ENCODE measurements around the gene KCNIP4.

KCNIP4 gene

DNA sequence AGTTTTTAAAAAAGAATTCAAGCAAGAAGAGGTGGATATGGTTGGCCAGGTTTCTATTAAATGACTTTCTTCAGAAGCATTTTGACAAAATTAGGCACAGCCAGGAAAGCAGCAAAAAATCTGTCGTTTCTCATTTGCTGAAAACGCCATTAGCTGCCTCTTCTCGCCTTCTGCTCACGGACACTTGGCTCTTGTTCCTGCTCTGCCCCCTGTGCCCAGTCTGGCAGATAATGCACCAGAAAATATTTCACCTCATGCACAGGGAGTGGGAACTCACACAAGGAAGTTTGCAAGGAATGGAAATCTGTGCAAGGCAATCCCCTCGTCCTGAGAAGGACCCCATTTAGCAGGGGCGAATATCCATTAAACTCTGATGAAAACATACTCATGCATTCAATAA lies 988.3 kb downstream of the KCNIP4 start:
- H3K9me3 ChIP-seq = no peaks in the 10 kb centered on the region
- in situ Hi-C loops (cut with MboI; ENCODE audit: low sequenced_read_pairs) = no loop called here
- DNase-seq (ENCODE audit: low spot score in 2 of 2) = no peak
- no peaks in the 10 kb centered on the region for H3K36me3 ChIP-seq (replicated peaks)
- no peak overlapping the region for H3K4me3 ChIP-seq
- peaks cover 4% of the 10 kb centered on the region; the same call in 1 of the 2 replicates for H3K27me3 ChIP-seq (ENCODE audit: low read depth)
- H3K4me1 ChIP-seq = no peaks in the 10 kb centered on the region

DNA sequence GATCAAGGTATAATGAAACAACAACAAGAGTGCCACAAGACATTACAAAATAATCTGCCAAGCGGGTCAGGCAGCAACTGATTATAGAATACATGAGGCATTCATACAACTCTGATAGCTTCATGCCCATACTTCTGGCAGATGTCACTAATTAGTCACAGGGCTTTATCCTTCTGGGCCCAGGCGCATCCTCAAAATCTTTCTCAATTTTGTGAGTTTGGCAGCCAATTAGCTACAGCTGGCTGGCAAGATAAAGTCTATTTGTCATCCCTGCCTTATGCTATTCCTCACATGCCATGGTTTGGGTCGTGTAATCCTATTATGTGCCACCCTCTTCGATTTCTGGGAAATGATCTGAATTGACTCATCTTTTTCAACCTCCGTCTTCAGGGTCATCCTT lies 994.0 kb downstream of the KCNIP4 start:
- in situ Hi-C loops (cut with MboI; ENCODE audit: low sequenced_read_pairs) = no loop called here
- Histone ChIP-seq H3K36me3 (replicated peaks) (no peaks in the 10 kb centered on the region), H3K9me3 (no peaks in the 10 kb centered on the region), H3K4me1 (no peaks in the 10 kb centered on the region), H3K27me3 (ENCODE audit: low read depth) (no peaks in the 10 kb centered on the region; the same call in 1 of the 2 replicates), H3K4me3 (no peak overlapping the region)
- DNase-seq (ENCODE audit: low spot score in 2 of 2) = no peak

DNA sequence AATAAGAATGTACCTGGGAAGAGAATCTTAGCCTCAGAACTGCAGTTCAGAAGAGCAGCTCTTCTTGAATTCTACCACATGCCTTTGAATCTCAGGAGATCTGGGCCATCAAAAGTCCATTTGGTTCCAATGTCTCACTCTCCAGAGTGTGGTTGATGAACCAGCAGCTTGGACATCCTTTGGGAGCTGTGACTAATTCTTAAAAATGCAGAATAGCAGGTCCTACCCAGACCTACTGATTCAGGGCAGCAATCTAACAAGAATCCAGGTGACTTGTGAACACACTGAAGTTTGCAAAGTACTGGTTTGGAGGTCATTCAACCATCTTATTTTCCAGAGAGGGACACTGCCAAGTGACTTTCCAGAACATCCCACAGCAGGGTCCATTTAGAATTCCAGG lies 1003.6 kb downstream of the KCNIP4 start:
- Histone ChIP-seq H3K4me1 (no peaks in the 10 kb centered on the region), H3K4me3 (no peak overlapping the region), H3K36me3 (replicated peaks) (no peaks in the 10 kb centered on the region), H3K27me3 (ENCODE audit: low read depth) (no peaks in the 10 kb centered on the region), H3K9me3 (no peaks in the 10 kb centered on the region)
- in situ Hi-C loops (cut with MboI; ENCODE audit: low sequenced_read_pairs) = no loop called here
- no peak for DNase-seq (ENCODE audit: low spot score in 2 of 2)

DNA sequence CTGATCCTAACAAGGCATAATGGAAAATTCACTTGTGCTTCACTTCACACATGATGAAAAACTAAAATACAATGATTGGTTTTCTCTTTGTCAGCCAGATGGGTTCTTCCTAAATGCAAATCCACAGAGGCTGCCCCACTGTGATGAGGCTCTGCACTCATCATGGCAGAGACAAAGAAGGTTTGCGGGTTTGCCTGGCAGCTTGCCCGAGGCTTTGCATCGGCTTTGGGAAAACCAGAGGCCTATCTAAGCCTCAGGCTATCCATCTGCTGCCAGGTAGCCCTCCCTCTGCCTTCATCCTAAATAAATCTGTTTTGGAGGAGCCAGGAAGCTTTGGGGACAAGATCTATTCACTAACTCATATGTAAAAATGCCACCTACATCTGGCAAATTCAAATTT lies 1004.1 kb downstream of the KCNIP4 start:
- no peaks in the 10 kb centered on the region for H3K27me3 ChIP-seq (ENCODE audit: low read depth)
- in situ Hi-C loops (cut with MboI; ENCODE audit: low sequenced_read_pairs) = no loop called here
- H3K4me3 ChIP-seq = no peak overlapping the region
- H3K36me3 ChIP-seq (replicated peaks) = no peaks in the 10 kb centered on the region
- no peaks in the 10 kb centered on the region for H3K9me3 ChIP-seq
- H3K4me1 ChIP-seq = no peaks in the 10 kb centered on the region
- DNase-seq (ENCODE audit: low spot score in 2 of 2) = no peak

DNA sequence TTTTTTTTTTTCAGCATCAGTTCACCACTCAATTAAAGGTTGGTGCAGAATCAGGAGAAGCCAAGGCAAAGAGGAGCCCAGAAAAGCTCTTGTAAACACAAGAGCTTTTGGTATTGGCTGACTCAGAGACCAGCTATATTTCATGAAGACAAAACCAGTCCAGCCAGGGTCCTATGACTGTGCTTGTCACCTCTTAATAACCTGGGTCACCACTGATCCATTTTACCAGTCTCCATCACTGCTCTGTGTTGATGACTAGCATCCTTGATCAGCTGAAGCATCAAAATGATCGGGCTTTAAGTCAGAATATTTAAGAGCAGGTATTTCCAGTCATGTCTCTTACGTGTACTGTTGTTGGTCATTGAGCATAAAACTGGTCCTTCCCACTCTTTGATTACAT lies 1010.4 kb downstream of the KCNIP4 start:
- Histone ChIP-seq H3K9me3 (no peaks in the 10 kb centered on the region), H3K4me1 (no peaks in the 10 kb centered on the region), H3K27me3 (ENCODE audit: low read depth) (no peaks in the 10 kb centered on the region), H3K4me3 (no peak overlapping the region), H3K36me3 (replicated peaks) (no peaks in the 10 kb centered on the region)
- no peak for DNase-seq (ENCODE audit: low spot score in 2 of 2)
- in situ Hi-C loops (cut with MboI; ENCODE audit: low sequenced_read_pairs) = no loop called here

DNA sequence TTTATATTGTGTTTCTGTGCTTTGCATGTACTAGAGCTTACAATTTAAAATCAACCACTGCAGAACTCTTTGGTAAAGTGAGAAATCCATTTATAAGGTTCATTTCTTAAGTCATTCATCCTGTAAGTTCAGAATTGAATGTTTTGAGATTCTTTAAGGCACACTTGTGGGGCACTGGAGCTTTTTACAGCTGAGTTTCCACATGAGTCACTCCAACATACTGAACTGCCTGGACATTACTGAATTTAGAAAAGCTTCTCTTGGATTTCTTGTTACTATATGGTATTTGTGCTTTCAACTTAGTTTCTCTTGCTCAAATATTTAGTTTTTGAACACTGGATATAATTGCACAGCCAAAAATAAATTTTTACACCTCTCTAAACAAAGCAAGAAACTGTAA lies 1022.0 kb downstream of the KCNIP4 start:
- Histone ChIP-seq H3K4me3 (no peak overlapping the region), H3K9me3 (no peaks in the 10 kb centered on the region), H3K36me3 (replicated peaks) (no peaks in the 10 kb centered on the region), H3K27me3 (ENCODE audit: low read depth) (no peaks in the 10 kb centered on the region), H3K4me1 (no peaks in the 10 kb centered on the region)
- DNase-seq (ENCODE audit: low spot score in 2 of 2) = no peak
- in situ Hi-C loops (cut with MboI; ENCODE audit: low sequenced_read_pairs) = no loop called here

DNA sequence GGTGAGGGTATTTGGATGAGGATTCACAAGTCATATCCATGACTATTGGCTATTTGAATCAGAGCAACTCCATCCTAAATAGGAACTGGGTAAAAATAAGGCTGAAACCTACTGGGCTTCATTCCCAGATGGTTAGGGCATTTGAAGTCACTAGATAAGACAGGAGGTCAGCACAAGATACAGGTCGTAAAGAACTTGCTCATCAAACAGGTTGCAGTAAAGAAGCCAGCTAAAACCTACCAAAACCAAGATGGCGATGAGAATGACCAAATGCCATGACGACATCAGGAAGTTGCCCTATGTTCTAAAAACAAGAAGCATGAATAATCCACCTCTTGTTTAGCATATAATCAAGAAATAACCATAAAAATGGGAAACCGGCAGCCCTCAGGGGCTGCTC lies 1023.4 kb downstream of the KCNIP4 start:
- H3K4me3 ChIP-seq = no peak overlapping the region
- H3K4me1 ChIP-seq = no peaks in the 10 kb centered on the region
- H3K36me3 ChIP-seq (replicated peaks) = no peaks in the 10 kb centered on the region
- no peaks in the 10 kb centered on the region for H3K27me3 ChIP-seq (ENCODE audit: low read depth)
- no peak for DNase-seq (ENCODE audit: low spot score in 2 of 2)
- in situ Hi-C loops (cut with MboI; ENCODE audit: low sequenced_read_pairs) = no loop called here
- H3K9me3 ChIP-seq = no peaks in the 10 kb centered on the region

DNA sequence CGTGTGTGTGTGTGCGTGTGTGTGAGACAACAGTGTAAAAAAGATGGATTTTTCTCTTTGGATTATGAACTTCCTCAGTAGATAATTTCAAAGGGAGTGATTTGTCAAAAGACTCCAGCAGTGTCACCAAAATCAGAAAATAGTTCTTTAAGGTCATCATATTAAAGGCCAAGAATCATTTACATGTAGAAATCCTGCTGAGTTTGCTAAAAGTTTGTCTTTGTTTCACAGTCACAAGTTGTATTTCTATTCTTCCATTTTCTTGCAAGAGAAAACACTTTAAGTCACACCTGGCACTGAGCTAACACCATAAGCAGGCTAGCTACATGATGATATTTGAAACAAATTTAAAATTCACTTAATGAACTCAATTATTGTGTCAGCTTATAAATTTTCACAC lies 1025.6 kb downstream of the KCNIP4 start:
- in situ Hi-C loops (cut with MboI; ENCODE audit: low sequenced_read_pairs) = no loop called here
- Histone ChIP-seq H3K9me3 (no peaks in the 10 kb centered on the region), H3K4me3 (no peak overlapping the region), H3K36me3 (replicated peaks) (no peaks in the 10 kb centered on the region), H3K4me1 (no peaks in the 10 kb centered on the region), H3K27me3 (ENCODE audit: low read depth) (no peaks in the 10 kb centered on the region)
- no peak for DNase-seq (ENCODE audit: low spot score in 2 of 2)

DNA sequence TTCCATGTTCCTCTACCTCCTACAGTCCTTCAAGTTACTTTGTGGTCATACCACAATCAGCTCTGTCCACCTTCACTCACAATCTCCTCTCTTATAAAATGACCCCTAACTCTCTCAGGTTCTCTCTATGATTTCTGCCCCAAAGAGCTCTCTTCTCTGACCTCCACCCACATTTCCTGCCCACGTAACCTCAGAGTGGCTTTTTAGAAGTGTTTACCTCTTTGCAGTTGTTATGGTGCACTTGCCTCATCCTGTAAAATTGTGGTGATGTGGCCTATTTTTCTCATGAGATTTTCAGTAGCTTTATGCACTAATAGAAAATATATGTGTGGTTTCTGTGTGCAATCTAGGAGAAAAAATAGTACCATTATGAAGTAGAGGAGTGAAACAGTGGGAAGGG lies 1032.5 kb downstream of the KCNIP4 start:
- no peaks in the 10 kb centered on the region for H3K4me1 ChIP-seq
- no peaks in the 10 kb centered on the region; the same call in 1 of the 2 replicates for H3K27me3 ChIP-seq (ENCODE audit: low read depth)
- H3K9me3 ChIP-seq = no peaks in the 10 kb centered on the region; the same call in 1 of the 2 replicates
- H3K36me3 ChIP-seq (replicated peaks) = no peaks in the 10 kb centered on the region
- no peak for DNase-seq (ENCODE audit: low spot score in 2 of 2)
- in situ Hi-C loops (cut with MboI; ENCODE audit: low sequenced_read_pairs) = no loop called here
- H3K4me3 ChIP-seq = no peak overlapping the region

DNA sequence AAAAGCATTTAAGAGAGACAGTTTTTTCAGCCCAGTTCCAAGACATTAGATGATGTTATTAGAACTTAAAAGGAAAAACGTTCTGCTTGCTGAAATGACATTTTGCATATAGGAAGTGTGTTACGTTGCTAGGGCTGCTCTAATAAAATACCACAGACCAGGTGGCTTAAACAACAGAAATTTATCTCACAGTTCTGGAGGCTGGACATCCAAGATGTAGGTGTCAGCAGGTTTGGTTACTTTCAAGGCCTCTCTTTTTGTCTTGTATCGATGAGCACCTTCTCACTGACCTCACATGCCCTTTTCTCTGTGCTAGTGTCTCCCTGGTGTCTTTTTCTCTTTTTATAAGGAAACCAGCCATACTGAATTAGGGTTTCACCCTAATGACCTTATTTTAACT lies 1043.6 kb downstream of the KCNIP4 start:
- no peaks in the 10 kb centered on the region for H3K4me1 ChIP-seq
- in situ Hi-C loops (cut with MboI; ENCODE audit: low sequenced_read_pairs) = no loop called here
- H3K4me3 ChIP-seq = no peak overlapping the region
- no peak for DNase-seq (ENCODE audit: low spot score in 2 of 2)
- H3K36me3 ChIP-seq (replicated peaks) = no peaks in the 10 kb centered on the region
- H3K9me3 ChIP-seq = no peaks in the 10 kb centered on the region
- peaks cover 2% of the 10 kb centered on the region; the same call in 1 of the 2 replicates for H3K27me3 ChIP-seq (ENCODE audit: low read depth)

DNA sequence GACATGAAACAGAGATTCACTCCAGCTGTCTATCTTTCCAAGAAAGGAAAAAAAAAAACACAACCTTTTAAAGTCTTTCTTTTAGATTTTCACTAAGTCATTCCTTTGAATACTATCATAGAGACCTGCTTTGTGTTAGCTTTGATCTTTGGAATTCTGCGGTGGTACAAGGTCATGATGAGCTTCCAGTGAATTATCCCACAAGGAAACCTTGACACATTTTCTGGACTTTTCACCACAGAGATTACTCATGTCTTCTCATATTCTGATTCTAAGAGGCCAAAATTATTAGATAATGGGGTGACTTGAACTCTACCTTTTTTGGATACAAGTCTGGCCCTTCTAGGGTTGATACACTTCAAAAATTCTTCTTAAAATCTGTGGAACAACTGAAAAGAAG lies 1046.7 kb downstream of the KCNIP4 start:
- H3K36me3 ChIP-seq (replicated peaks) = no peaks in the 10 kb centered on the region
- H3K4me1 ChIP-seq = no peaks in the 10 kb centered on the region
- peaks cover 2% of the 10 kb centered on the region; the same call in 1 of the 2 replicates for H3K27me3 ChIP-seq (ENCODE audit: low read depth)
- no peaks in the 10 kb centered on the region for H3K9me3 ChIP-seq
- H3K4me3 ChIP-seq = no peak overlapping the region
- in situ Hi-C loops (cut with MboI; ENCODE audit: low sequenced_read_pairs) = no loop called here
- DNase-seq (ENCODE audit: low spot score in 2 of 2) = no peak

DNA sequence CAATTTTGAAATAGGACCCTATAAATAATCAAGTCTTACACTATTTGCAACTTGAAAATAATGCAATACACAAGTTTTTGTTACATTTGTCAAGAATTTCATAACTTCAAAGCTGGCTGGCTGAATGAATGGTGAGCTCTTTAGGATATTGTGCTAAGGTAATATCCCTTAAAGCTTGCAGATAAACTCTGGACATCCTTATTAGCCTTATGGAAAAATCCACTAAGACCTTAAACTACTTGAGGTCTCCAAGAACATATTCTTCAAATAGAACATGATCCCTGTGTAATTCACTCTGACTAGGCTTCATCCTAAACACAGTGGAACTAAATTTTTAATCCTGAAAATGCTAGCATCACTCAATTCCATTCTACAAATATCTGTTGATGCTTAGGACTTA lies 1049.0 kb downstream of the KCNIP4 start:
- H3K9me3 ChIP-seq = no peaks in the 10 kb centered on the region
- peaks cover 2% of the 10 kb centered on the region; the same call in 1 of the 2 replicates for H3K27me3 ChIP-seq (ENCODE audit: low read depth)
- H3K36me3 ChIP-seq (replicated peaks) = no peaks in the 10 kb centered on the region
- no peaks in the 10 kb centered on the region for H3K4me1 ChIP-seq
- in situ Hi-C loops (cut with MboI; ENCODE audit: low sequenced_read_pairs) = no loop called here
- H3K4me3 ChIP-seq = no peak overlapping the region
- no peak for DNase-seq (ENCODE audit: low spot score in 2 of 2)

DNA sequence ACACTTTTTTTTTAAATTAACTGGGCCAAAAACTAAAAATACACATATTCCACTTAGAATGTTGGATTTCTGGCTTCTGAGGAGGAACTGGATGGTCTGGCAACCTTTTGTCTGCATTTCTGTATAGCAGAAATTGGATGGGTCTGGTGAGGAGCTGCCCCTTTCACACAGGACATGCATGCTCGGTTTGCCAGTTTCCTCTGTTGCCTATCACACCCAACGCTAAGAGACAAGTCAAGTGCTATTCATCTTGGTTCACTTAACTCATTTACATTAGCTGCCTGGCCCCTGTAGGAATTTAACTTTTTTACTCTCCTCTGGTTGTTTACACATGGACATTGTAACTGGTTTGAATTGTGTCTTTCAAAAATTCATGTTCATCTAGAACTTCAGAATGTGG lies 1052.6 kb downstream of the KCNIP4 start:
- no peaks in the 10 kb centered on the region for H3K9me3 ChIP-seq
- DNase-seq (ENCODE audit: low spot score in 2 of 2) = no peak
- no peaks in the 10 kb centered on the region for H3K27me3 ChIP-seq (ENCODE audit: low read depth)
- no peak overlapping the region for H3K4me3 ChIP-seq
- in situ Hi-C loops (cut with MboI; ENCODE audit: low sequenced_read_pairs) = no loop called here
- H3K4me1 ChIP-seq = no peaks in the 10 kb centered on the region
- H3K36me3 ChIP-seq (replicated peaks) = no peaks in the 10 kb centered on the region

DNA sequence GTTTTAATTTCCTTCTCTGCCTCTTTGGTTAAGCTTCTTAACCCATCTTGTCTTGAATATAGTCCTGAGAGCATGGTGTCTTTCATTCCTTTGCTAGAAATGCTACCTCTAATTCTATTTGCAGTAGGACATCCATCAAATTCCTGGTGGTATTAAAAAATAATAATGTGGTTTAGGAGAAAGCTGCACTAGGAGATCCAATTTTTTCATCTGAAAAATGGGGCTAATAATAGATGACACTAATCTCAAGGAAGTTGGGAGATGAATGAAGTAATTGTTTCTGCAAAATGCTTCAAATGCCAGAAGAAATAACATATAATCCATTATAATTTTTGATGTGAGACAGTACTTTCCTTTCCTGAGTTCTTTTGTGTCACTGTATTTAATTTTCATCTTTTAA lies 1053.4 kb downstream of the KCNIP4 start:
- no peaks in the 10 kb centered on the region for H3K27me3 ChIP-seq (ENCODE audit: low read depth)
- in situ Hi-C loops (cut with MboI; ENCODE audit: low sequenced_read_pairs) = no loop called here
- H3K4me1 ChIP-seq = no peaks in the 10 kb centered on the region
- no peaks in the 10 kb centered on the region for H3K36me3 ChIP-seq (replicated peaks)
- no peak overlapping the region for H3K4me3 ChIP-seq
- DNase-seq (ENCODE audit: low spot score in 2 of 2) = no peak
- no peaks in the 10 kb centered on the region for H3K9me3 ChIP-seq

DNA sequence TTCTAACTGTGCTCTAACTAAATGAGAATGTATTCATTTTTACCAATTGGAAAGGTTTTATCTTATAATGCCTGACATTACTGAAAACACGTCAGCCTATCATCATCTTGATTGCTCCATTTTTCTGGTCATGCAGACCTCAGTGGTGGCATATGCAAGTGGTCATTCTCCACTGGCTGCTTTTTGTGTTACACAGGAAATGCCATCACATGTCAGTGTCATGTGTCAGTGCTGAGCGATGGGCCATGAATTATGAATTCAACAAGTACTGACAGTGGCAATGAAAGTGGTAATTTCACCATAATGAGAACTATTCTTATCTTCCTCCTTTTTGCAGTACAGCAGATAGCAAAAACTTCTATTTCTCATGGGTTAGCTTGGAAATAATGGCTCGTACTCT lies 1057.8 kb downstream of the KCNIP4 start:
- in situ Hi-C loops (cut with MboI; ENCODE audit: low sequenced_read_pairs) = no loop called here
- Histone ChIP-seq H3K36me3 (replicated peaks) (no peaks in the 10 kb centered on the region), H3K9me3 (no peaks in the 10 kb centered on the region), H3K27me3 (ENCODE audit: low read depth) (0 out of 2 replicates have a peak, but pooled peaks cover 2% of the 10 kb centered on the region), H3K4me3 (no peak overlapping the region), H3K4me1 (no peaks in the 10 kb centered on the region)
- no peak for DNase-seq (ENCODE audit: low spot score in 2 of 2)

All from HAP-1 (cell line).